PC-9 (cell line): Measurements from ENCODE around the gene ACOXL. TPM values are rescaled to one million over a fixed set of nuclear protein-coding genes. Genes with fewer than 3 reads are reported as not detected.
"Not testable (repeated sequence)": the region's sequence is repeated elsewhere in the genome, so short reads cannot be mapped to it uniquely, and the experiment has no call there.

Experiments
- Bru-seq: library from RNA; stranded (reverse); fragments of 400-500 nt; gene quantifications from one replicate; lab custom pipeline; 2021; lab: Mats Ljungman, UMichigan
- BruChase-seq, 2 experiments: library from RNA; stranded (reverse); fragments of 400-500 nt; gene quantifications; one replicate each; lab custom pipeline; 2021; lab: Mats Ljungman, UMichigan
- BruUV-seq: library from RNA; stranded (reverse); fragments of 400-500 nt; replicated peaks from 2 replicates; lab custom pipeline; 2021; lab: Mats Ljungman, UMichigan
- CTCF ChIA-PET: fragments of 300-600 bp; sonication (Branson Sonifier 250); formaldehyde crosslinking; loops from one replicate; lab custom pipeline; 2022; ENCODE audit warnings: antibody characterized with exemption; lab: Charles Lee
- POLR2A ChIA-PET: fragments of 300-600 bp; sonication (Branson Sonifier 250); formaldehyde crosslinking; loops from one replicate; lab custom pipeline; 2022; ENCODE audit warnings: antibody characterized with exemption; ENCODE audit not compliant: unreplicated experiment; lab: Charles Lee
- DNase-seq, 2 experiments: peaks; one replicate each; pipeline versions ENCODE4 v3.0.0 to v3.0.0-alpha.2; 2015 to 2022; ENCODE audit warnings: mixed read lengths in 1 of 2
- H2AFZ ChIP-seq: fragments of 200-600 bp; sonication (generic); 2 replicates; pipeline ENCODE4 v1.8.1; 2017; ENCODE audit warnings: antibody characterized with exemption
- H3F3A ChIP-seq: fragments of 200-600 bp; sonication (generic); 2 replicates; pipeline ENCODE4 v1.8.1; 2017; ENCODE audit warnings: antibody characterized with exemption, mild to moderate bottlenecking, low read depth; ENCODE audit not compliant: insufficient read depth
- H3K27ac ChIP-seq: fragments of 200-600 bp; sonication (generic); 2 replicates; pipeline ENCODE4 v1.6.1; 2016; ENCODE audit warnings: mixed run types
- H3K27me3 ChIP-seq: fragments of 200-600 bp; sonication (generic); 2 replicates; pipeline ENCODE4 v1.6.1; 2016; ENCODE audit warnings: low read depth, mixed run types; ENCODE audit not compliant: insufficient read depth
- H3K36me3 ChIP-seq: fragments of 200-600 bp; sonication (generic); 2 replicates; pipeline ENCODE4 v1.6.1; 2016; ENCODE audit warnings: low read depth, mixed run types
- H3K4me1 ChIP-seq: fragments of 200-600 bp; sonication (generic); replicated peaks from 2 replicates; pipeline ENCODE4 v1.6.1; 2016; ENCODE audit warnings: mixed run types; ENCODE audit not compliant: insufficient read depth
- H3K4me2 ChIP-seq: fragments of 200-600 bp; sonication (generic); 2 replicates; pipeline ENCODE4 v1.6.1; 2017; ENCODE audit warnings: mixed run types
- H3K4me3 ChIP-seq: fragments of 200-600 bp; sonication (generic); 2 replicates; pipeline ENCODE4 v1.6.1; 2016; ENCODE audit warnings: mixed run types
- H3K79me2 ChIP-seq: fragments of 200-600 bp; sonication (generic); 2 replicates; pipeline ENCODE4 v1.6.1; 2017; ENCODE audit warnings: low read depth, mixed run types
- H3K9me2 ChIP-seq: fragments of 200-600 bp; sonication (generic); 2 replicates; pipeline ENCODE4 v1.8.1; 2017; ENCODE audit warnings: mild to moderate bottlenecking; ENCODE audit not compliant: insufficient read depth
- H3K9me3 ChIP-seq: fragments of 200-600 bp; sonication (generic); 2 replicates; pipeline ENCODE4 v1.8.1; 2016; ENCODE audit warnings: low read depth; ENCODE audit not compliant: insufficient read depth
- H4K20me1 ChIP-seq: fragments of 200-600 bp; sonication (generic); 2 replicates; pipeline ENCODE4 v1.8.1; 2017; ENCODE audit not compliant: insufficient read depth
- CTCF ChIP-seq: fragments of 200-600 bp; sonication (generic); conservative IDR thresholded peaks from 2 replicates; pipeline ENCODE4 v1.6.1; 2017; ENCODE audit warnings: mixed run types, antibody characterized with exemption, mild to moderate bottlenecking, moderate library complexity
- EZH2 ChIP-seq: fragments of 200-600 bp; sonication (generic); IDR thresholded peaks from 2 replicates; pipeline ENCODE4 v1.8.0; 2017; ENCODE audit warnings: antibody characterized with exemption, low read depth
- intact Hi-C: fragments of 100-400 bp; cut with micrococcal nuclease; formaldehyde crosslinking; loops from one replicate; pipeline ENCODE4 v1.10.0; 2022; ENCODE audit not compliant: unreplicated experiment
- long read RNA-seq: library from polyadenylated mRNA; stranded (forward); transcript quantifications from one replicate; pipeline ENCODE4 v2.0.0, GENCODE V29; 2022
- total RNA-seq: library from RNA; stranded (reverse); gene quantifications from 2 replicates; pipeline ENCODE4 v1.2.3, GENCODE V29; 2021

ACOXL gene
- 9.1 and 10.7 TPM in 2 replicates for total RNA-seq
- Bru-seq, nascent RNA, result percentile 53 among the genes with signal in this experiment
- percentile 56 among the genes with signal in this experiment for BruChase-seq, experiment 1, labeled RNA remaining after a 2-hour chase
- BruChase-seq, experiment 2, labeled RNA remaining after a 6-hour chase, result percentile 35 among the genes with signal in this experiment
- long read RNA-seq, partial matches to known transcripts, result 1 of 14 reads
- long read RNA-seq, other reads (novel, unspliced or antisense), result 13 of 14 reads

- H3K9me3 ChIP-seq, result no peaks in the 10 kb centered on the region
- H3K27ac ChIP-seq, result no peak within 1 kb of the TSS
- H3F3A ChIP-seq, result peaks cover 16% of the 10 kb centered on the region; the same call in 1 of the 2 replicates
- peak within 1 kb of the TSS; percentile 80 for H3K4me3 ChIP-seq
- CTCF ChIA-PET, result no interaction called here
- intact Hi-C loops, result loop anchor here (1.0 kb wide), 1 partner anchor 9 kb away; no protein-coding TSS in a partner anchor
- no peaks in the 10 kb centered on the region for H3K36me3 ChIP-seq
- H4K20me1 ChIP-seq, result no peaks in the 10 kb centered on the region
- H3K27me3 ChIP-seq, result no peaks in the 10 kb centered on the region
- H3K9me2 ChIP-seq, result no peaks in the 10 kb centered on the region
- H3K4me2 ChIP-seq, result peak within 1 kb of the TSS; percentile 86
- peaks cover 37% of the 10 kb centered on the region for H3K79me2 ChIP-seq
- no peak for TF ChIP-seq EZH2
- no peak for TF ChIP-seq CTCF
- POLR2A ChIA-PET, result interaction anchor here (0.5 kb wide), 1 partner anchor 17 kb away, joined by 3 read pairs; no protein-coding TSS in a partner anchor
- H2AFZ ChIP-seq, result peak within 1 kb of the TSS; percentile 86
- peak; percentile 58 to 84 for DNase-seq
- peaks cover 36% of the 10 kb centered on the region for H3K4me1 ChIP-seq
- no TSS peak for BruUV-seq
Observed at GRCh38 chr2:110732422-110733413, at the start of gene ACOXL. TSS of gene ACOXL (plus strand) at chr2:110732573. CDS start at chr2:110768390, 35,817 bp downstream.

GRCh38 chr2:110682872-110683271, 49.5 kb upstream of the ACOXL start:
- DNase-seq, result no peak
- H3K4me3 ChIP-seq, result no peak overlapping the region
- CTCF ChIA-PET, result no interaction called here

GRCh38 chr2:110687775-110688484, 44.4 kb upstream of the ACOXL start:
- H3F3A ChIP-seq, POLR2A ChIA-PET, BruUV-seq, H3K4me3 ChIP-seq, H3K27me3 ChIP-seq, CTCF ChIA-PET, H3K4me2 ChIP-seq, H3K79me2 ChIP-seq, H3K9me3 ChIP-seq, DNase-seq, H3K36me3 ChIP-seq, H3K9me2 ChIP-seq, H3K27ac ChIP-seq, H4K20me1 ChIP-seq, H3K4me1 ChIP-seq, H2AFZ ChIP-seq: not testable (repeated sequence)
- intact Hi-C loops, result loop anchor here (5.0 kb wide), 1 partner anchor 54 kb away; no protein-coding TSS in a partner anchor

More at GRCh38 chr2:110682872-110683271, 49.5 kb upstream of the ACOXL start:
- no peaks in the 10 kb centered on the region for H4K20me1 ChIP-seq
- peaks cover 6% of the 10 kb centered on the region; the same call in 1 of the 2 replicates for H3K79me2 ChIP-seq
- H3K27me3 ChIP-seq, result no peaks in the 10 kb centered on the region
- TF ChIP-seq EZH2, result no peak
- POLR2A ChIA-PET, result no interaction called here
- intact Hi-C loops, result no loop called here
- peaks cover 3% of the 10 kb centered on the region; the same call in 1 of the 2 replicates for H3K9me3 ChIP-seq
- BruUV-seq, result no TSS peak
- H3K4me2 ChIP-seq, result no peak overlapping the region
- H2AFZ ChIP-seq, result no peak overlapping the region
- no peaks in the 10 kb centered on the region for H3K9me2 ChIP-seq
- H3K4me1 ChIP-seq, result peaks cover 10% of the 10 kb centered on the region
- peaks cover 4% of the 10 kb centered on the region; the same call in 1 of the 2 replicates for H3F3A ChIP-seq
- no peak overlapping the region for H3K27ac ChIP-seq
- no peaks in the 10 kb centered on the region for H3K36me3 ChIP-seq
